GM18519 (cell line): Measurements from ENCODE around the gene ANKRD60.

Experiments used
- ATAC-seq: cut with Tn5 transposase; IDR thresholded peaks from one replicate; pipeline ENCODE4 v1.9.1; 2021; ENCODE audit warnings: mild to moderate bottlenecking, moderate library complexity; ENCODE audit not compliant: unreplicated experiment, low FRiP score

The ANKRD60 gene

GRCh38 chr20:58167759-58168158 lies 60.7 kb downstream of the ANKRD60 start:
- no peak for ATAC-seq
